GM13977 (cell line): ENCODE results near the gene APC2.

Experiments
- DNase-seq: peaks from one replicate; pipeline ENCODE4 v3.0.0; 2012; ENCODE audit warnings: low spot score
- in situ Hi-C: fragments of 300-500 bp; cut with MboI; formaldehyde crosslinking; loops from one replicate; pipeline ENCODE4 v1.12.0; 2022; ENCODE audit warnings: low sequenced_read_pairs, low pct_unique_long_range_greater_than_20kb, mixed read lengths, inconsistent platforms; ENCODE audit not compliant: unreplicated experiment
- TF ChIP-seq, protein P1 (sequence below): IDR thresholded peaks from 2 replicates; pipeline ENCODE4 v1.5.1; 2012; ENCODE audit warnings: mild to moderate bottlenecking, control low read depth; ENCODE audit not compliant: insufficient read depth; ENCODE audit errors: extremely low read depth, missing control alignments

Gene APC2

GRCh38 chr19:1471010-1471514, 21.1 kb downstream of the APC2 start:
- in situ Hi-C loops: no loop called here
- TF ChIP-seq, protein P1, sequence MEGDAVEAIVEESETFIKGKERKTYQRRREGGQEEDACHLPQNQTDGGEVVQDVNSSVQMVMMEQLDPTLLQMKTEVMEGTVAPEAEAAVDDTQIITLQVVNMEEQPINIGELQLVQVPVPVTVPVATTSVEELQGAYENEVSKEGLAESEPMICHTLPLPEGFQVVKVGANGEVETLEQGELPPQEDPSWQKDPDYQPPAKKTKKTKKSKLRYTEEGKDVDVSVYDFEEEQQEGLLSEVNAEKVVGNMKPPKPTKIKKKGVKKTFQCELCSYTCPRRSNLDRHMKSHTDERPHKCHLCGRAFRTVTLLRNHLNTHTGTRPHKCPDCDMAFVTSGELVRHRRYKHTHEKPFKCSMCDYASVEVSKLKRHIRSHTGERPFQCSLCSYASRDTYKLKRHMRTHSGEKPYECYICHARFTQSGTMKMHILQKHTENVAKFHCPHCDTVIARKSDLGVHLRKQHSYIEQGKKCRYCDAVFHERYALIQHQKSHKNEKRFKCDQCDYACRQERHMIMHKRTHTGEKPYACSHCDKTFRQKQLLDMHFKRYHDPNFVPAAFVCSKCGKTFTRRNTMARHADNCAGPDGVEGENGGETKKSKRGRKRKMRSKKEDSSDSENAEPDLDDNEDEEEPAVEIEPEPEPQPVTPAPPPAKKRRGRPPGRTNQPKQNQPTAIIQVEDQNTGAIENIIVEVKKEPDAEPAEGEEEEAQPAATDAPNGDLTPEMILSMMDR: no peak
- DNase-seq: peak; percentile 70

- in situ Hi-C loops: no loop called here
- DNase-seq: no peak
- TF ChIP-seq, protein P1: peak; percentile 16
Observed at GRCh38 chr19:1471515-1472160, 21.7 kb downstream of the APC2 start.

DNA sequence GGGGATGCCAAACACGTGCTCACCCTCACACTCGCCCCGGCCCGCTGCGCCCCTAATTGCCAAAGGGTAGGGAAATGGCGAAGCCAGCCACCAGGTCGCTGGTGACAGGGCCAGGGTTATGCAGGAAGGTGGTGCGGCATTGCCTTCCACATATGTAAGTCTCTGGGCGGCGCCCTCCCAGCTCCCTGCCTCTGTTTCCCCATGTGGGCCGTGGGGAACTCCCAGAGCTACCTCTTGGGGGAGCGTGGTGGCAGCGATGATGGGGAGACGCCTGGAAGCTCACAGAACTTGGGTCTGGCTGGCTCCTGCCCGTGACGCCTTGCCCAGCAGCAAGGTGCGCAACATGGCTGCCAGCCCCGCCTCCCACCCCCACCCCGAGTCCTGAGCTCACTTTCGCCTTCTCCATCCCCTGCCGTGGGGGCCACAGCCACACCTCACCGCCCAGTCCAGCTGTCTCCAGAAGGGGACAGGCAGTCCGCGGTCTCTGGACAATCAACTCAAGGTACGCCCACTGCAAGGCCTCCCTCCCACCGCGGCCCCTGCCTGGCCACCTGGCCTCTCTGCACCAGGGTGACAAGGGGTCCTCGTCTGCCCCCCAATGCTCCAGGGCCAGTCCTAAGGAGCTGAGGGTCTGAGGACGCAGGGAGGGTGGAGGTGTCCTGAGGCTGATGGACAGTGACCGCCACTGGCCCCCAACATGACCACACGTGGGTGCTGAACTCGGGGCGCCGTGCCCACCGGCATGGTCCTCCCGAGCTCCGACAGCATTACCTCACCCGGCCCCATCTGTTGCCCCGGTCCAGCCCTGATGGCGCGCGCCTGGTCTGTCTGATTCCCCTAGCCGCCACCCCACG, 22.5 kb downstream of the APC2 start:
- DNase-seq: peak; percentile 20
- in situ Hi-C loops: no loop called here
- TF ChIP-seq, protein P1: no peak

- DNase-seq: peak; percentile 15
- in situ Hi-C loops: no loop called here
- TF ChIP-seq, protein P1: no peak
Observed at GRCh38 chr19:1473085-1473851, 23.3 kb downstream of the APC2 start.

- TF ChIP-seq, protein P1: no peak
- DNase-seq: peak; percentile 15
- in situ Hi-C loops: no loop called here
Observed at GRCh38 chr19:1474011-1474764, 24.3 kb downstream of the APC2 start.
